Osteocyte (in vitro differentiated cells): ENCODE data around the gene IRX4. TPM values are rescaled to one million over a fixed set of nuclear protein-coding genes. Genes with fewer than 3 reads are reported as not detected.

Experiments used
- DNase-seq: peaks from one replicate; pipeline ENCODE4 v3.0.0; 2021; ENCODE audit warnings: mixed read lengths; ENCODE audit not compliant: unreplicated experiment; ENCODE audit errors: extremely low spot score
- H3K27ac Mint-ChIP-seq: one replicate; pipeline ENCODE4 v1.8.0; 2021; ENCODE audit warnings: mild to moderate bottlenecking, mixed read lengths; ENCODE audit not compliant: unreplicated experiment
- H3K27me3 Mint-ChIP-seq: one replicate; pipeline ENCODE4 v1.8.0; 2021; ENCODE audit warnings: mixed read lengths; ENCODE audit not compliant: unreplicated experiment
- H3K36me3 Mint-ChIP-seq: one replicate; pipeline ENCODE4 v1.8.0; 2021; ENCODE audit warnings: mixed read lengths; ENCODE audit not compliant: unreplicated experiment
- H3K4me1 Mint-ChIP-seq: one replicate; pipeline ENCODE4 v1.8.0; 2021; ENCODE audit warnings: mixed read lengths; ENCODE audit not compliant: unreplicated experiment
- H3K4me3 Mint-ChIP-seq: one replicate; pipeline ENCODE4 v1.8.0; 2021; ENCODE audit warnings: mild to moderate bottlenecking, moderate library complexity, mixed read lengths; ENCODE audit not compliant: unreplicated experiment
- H3K9me3 Mint-ChIP-seq: one replicate; pipeline ENCODE4 v1.8.0; 2021; ENCODE audit warnings: mixed read lengths; ENCODE audit not compliant: unreplicated experiment
- total RNA-seq: library from RNA; stranded (reverse); gene quantifications from 2 replicates; pipeline ENCODE4 v1.2.1, GENCODE V29; 2021
- TF ChIP-seq, protein P1 (sequence below): fragments of 200-600 bp; sonication (generic); IDR thresholded peaks from 2 replicates; pipeline ENCODE4 v1.5.0; 2021; ENCODE audit warnings: antibody characterized with exemption, mild to moderate bottlenecking, moderate library complexity

The IRX4 gene
- total RNA-seq, 1 donor from 2014 or later, result not detected

DNA sequence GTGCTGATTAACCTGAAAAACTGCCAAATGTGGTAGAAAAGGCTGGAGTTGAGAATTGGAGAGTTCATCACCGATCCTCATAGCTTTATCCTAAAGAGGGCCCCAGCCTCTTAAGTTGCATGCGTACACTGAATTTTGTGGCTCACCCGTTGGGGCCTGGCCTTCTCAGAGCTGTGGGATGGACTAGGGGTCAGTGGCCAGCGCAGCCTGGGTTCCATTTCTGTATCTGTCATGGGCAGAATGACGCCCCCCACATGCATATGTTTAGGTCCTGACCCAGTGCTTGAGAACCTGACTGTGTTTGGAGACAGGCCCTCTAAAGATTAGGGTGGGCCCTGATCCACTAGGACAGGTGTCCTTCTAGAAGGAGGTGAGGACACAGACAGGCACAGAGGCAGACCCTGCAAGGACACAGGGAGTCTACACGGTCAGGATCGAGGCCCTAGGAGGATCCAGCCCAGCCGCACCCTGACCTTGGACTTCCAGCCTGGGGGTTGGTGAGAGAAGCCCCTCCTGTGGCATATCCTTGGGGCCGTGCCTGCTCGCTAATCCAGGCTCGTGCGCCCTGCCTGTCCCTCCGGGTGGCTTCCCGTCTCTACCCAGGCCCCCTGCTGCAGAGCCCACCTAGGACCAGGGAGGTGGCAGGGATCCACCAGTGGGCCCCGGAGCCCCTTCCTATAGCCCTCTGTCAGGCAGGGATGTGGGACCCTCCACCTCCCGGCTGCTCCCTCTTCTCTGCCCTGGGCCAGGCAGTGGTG, 49.3 kb downstream of the IRX4 start:
- no peak overlapping the region for H3K27ac Mint-ChIP-seq
- DNase-seq, result no peak

DNA sequence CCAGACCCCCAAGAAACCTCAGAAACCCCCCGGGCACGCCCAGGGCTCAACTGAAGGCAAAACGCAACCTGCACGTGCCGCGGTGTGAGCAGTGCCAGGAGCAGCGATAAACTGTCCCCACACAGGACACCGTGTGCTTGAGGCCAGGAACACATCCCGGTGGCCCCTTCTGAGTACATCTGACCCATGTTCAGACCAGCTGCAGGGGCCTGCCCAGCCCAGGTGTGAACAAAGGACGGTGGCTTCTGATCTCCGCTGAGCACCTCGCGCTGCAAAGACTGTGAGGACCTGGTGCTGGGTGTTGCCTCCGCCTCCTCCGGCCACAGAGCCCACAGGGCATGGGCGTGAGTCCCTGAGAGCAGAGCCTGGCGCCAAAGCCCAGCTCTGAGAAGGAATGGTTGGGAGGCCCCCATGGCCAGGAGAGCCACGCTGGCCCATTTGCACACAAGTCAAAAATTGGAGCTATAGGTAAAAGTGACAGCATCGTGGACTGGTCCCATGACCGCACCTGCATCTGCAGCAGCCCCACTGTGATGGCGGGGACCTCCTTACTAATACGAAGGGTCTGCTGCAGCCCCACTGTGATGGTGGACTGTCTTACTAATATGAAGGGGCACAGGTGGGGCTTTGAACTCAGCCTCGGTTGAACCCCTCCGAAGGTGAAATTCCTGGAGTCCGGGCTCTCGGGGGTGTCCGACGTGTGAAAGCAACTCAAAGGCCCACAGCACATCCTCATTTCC, 50.0 kb downstream of the IRX4 start:
- H3K9me3 Mint-ChIP-seq, result no peaks in the 10 kb centered on the region
- H3K4me1 Mint-ChIP-seq, result no peaks in the 10 kb centered on the region
- no peaks in the 10 kb centered on the region for H3K36me3 Mint-ChIP-seq
- TF ChIP-seq, protein P1, sequence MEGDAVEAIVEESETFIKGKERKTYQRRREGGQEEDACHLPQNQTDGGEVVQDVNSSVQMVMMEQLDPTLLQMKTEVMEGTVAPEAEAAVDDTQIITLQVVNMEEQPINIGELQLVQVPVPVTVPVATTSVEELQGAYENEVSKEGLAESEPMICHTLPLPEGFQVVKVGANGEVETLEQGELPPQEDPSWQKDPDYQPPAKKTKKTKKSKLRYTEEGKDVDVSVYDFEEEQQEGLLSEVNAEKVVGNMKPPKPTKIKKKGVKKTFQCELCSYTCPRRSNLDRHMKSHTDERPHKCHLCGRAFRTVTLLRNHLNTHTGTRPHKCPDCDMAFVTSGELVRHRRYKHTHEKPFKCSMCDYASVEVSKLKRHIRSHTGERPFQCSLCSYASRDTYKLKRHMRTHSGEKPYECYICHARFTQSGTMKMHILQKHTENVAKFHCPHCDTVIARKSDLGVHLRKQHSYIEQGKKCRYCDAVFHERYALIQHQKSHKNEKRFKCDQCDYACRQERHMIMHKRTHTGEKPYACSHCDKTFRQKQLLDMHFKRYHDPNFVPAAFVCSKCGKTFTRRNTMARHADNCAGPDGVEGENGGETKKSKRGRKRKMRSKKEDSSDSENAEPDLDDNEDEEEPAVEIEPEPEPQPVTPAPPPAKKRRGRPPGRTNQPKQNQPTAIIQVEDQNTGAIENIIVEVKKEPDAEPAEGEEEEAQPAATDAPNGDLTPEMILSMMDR, result no peak
- no peak overlapping the region for H3K27ac Mint-ChIP-seq
- H3K27me3 Mint-ChIP-seq, result peaks cover 27% of the 10 kb centered on the region
- H3K4me3 Mint-ChIP-seq, result no peak overlapping the region
- no peak for DNase-seq

More for the DNA sequence above, 49.3 kb downstream of the IRX4 start:
- H3K9me3 Mint-ChIP-seq, result no peaks in the 10 kb centered on the region
- TF ChIP-seq, protein P1, result no peak
- H3K36me3 Mint-ChIP-seq, result no peaks in the 10 kb centered on the region
- no peak overlapping the region for H3K4me3 Mint-ChIP-seq
- H3K27me3 Mint-ChIP-seq, result peaks cover 27% of the 10 kb centered on the region
- no peaks in the 10 kb centered on the region for H3K4me1 Mint-ChIP-seq

DNA sequence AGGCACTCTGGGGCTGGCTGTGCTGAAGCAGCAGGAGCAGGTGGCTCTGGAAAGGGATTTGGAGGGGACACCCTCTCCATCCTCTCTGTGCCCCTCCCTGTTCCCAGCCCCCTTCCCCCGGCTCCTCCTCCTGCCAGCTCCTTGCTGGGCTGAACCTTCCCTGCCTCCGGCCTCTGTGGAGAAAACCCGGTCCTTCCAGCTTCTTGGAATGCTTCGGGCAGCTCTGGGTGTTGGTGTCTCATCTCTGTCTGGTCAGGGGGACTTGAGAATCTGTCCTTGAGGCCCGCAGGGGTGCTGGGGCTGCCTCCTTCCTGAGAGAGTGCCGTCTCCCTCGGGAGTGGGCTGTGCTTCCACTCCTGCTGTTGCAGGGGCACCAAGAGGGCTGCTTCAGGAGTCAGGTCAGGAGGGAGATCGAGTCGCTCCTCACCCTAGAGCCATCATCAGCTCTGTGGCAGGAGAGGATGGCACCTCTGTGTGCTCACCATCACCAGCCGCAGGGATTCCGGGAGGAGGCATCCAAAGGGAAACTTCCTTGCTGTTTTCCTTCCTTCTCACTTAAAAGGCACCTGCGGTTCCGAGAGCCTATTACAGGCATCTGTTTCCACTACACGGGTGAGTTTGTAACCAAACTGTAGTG, 50.9 kb downstream of the IRX4 start:
- TF ChIP-seq, protein P1, result no peak
- Mint-ChIP-seq H3K4me1 (no peaks in the 10 kb centered on the region), H3K4me3 (no peak overlapping the region), H3K27ac (no peak overlapping the region), H3K27me3 (peaks cover 24% of the 10 kb centered on the region), H3K9me3 (no peaks in the 10 kb centered on the region), H3K36me3 (no peaks in the 10 kb centered on the region)
- DNase-seq, result no peak

DNA sequence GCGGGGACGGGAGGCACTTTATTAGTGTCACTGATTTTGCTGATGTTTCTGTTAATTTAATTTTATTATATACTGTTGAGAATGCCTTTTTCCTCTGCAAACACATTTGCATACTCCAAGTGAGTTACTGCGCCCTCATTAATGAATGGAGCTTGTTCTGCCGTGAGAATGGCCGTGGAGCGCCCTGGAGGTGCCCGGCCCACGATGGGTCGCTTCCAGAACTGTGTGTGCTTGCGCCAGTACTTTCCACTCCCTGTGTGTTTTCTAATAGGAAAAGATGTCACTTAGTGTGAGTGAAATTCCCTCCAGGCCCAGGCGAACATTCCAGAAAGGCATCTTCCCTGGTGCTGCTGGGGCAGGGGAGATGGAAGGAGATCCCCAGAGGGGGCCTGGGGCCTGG, 51.5 kb downstream of the IRX4 start:
- DNase-seq, result no peak
- no peaks in the 10 kb centered on the region for H3K4me1 Mint-ChIP-seq
- TF ChIP-seq, protein P1, result no peak
- no peak overlapping the region for H3K27ac Mint-ChIP-seq
- no peaks in the 10 kb centered on the region for H3K36me3 Mint-ChIP-seq
- H3K27me3 Mint-ChIP-seq, result peaks cover 22% of the 10 kb centered on the region
- H3K4me3 Mint-ChIP-seq, result no peak overlapping the region
- H3K9me3 Mint-ChIP-seq, result no peaks in the 10 kb centered on the region
